ENCODE measurements around the gene ETV2.
A peak's percentile ranks its signal among the peaks of the same experiment; 100 is the strongest.

Gene ETV2

DNA sequence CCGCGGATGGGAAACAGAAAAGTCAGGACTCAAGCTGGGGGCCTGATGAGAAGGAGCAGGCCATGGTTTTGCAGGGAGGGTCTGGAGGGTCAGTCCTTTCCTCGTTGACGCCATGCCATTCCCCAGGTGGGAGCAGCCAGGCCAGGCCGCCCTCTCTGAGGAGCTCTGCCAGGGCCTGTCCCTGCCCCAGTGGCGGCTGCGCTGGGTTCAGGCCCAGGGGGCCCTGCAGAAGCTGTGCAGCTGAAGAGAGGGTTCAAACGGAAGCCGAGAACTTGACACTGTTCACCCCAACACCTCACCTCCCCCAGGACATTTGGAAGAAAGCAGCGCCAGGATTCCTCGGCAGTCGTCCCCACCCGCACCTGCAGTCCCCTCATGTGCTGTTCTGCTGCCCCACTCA, 18.8 kb upstream of the ETV2 start:
- H3K4me3 ChIP-seq (ENCODE audit: low read depth, low read length), result no peak overlapping the region
- TF ChIP-seq POLR2A (IDR thresholded peaks at IDR 0.05; ENCODE audit: extremely low read depth, insufficient read length) (no peak), MYC (IDR thresholded peaks at IDR 0.05; ENCODE audit: low read depth, low read length) (no peak)
- TF ChIP-seq, protein P1, sequence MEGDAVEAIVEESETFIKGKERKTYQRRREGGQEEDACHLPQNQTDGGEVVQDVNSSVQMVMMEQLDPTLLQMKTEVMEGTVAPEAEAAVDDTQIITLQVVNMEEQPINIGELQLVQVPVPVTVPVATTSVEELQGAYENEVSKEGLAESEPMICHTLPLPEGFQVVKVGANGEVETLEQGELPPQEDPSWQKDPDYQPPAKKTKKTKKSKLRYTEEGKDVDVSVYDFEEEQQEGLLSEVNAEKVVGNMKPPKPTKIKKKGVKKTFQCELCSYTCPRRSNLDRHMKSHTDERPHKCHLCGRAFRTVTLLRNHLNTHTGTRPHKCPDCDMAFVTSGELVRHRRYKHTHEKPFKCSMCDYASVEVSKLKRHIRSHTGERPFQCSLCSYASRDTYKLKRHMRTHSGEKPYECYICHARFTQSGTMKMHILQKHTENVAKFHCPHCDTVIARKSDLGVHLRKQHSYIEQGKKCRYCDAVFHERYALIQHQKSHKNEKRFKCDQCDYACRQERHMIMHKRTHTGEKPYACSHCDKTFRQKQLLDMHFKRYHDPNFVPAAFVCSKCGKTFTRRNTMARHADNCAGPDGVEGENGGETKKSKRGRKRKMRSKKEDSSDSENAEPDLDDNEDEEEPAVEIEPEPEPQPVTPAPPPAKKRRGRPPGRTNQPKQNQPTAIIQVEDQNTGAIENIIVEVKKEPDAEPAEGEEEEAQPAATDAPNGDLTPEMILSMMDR (IDR thresholded peaks at IDR 0.05; ENCODE audit: low read depth, low read length), result no peak
- TF ChIP-seq, protein P2, sequence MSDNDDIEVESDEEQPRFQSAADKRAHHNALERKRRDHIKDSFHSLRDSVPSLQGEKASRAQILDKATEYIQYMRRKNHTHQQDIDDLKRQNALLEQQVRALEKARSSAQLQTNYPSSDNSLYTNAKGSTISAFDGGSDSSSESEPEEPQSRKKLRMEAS (IDR thresholded peaks at IDR 0.05; ENCODE audit: low read depth, low read length), result no peak
- no peak for DNase-seq (ENCODE audit: low read depth)

DNA sequence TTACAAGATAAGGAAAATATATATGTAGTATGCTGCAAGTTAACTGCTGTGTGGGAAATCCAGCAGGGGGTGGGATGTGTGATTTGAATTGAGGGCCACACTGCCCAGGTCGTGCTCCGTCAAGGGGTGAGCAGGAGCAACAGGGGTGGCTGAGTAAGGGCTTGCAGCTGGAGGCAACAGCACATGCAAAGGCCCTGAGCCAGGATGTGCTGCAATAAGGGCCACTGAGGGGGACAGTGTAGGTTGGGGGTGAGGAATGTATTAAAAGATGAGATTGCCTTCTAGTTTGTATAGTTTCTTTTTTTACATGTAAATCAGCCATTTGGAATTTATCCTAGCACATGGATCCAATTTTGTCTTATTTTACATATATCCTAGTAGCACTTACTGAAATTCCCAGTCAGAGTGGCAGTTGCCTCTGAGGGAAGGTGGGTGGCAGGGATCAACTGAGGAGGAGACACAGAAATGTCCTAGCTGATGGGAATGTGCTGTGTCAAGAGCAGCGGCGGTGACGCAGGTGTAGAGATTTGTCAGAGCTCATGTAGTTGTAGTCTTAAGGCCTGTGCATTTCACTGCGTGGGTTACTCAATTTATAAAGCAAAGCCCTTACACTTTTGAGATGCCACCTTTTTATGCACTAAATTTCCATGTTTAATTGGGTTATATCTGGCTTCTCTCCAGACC, 18.1 kb upstream of the ETV2 start:
- TF ChIP-seq POLR2A (IDR thresholded peaks at IDR 0.05; ENCODE audit: extremely low read depth, insufficient read length), result no peak
- TF ChIP-seq, protein P1 (IDR thresholded peaks at IDR 0.05; ENCODE audit: low read depth, low read length), result no peak
- no peak for TF ChIP-seq MYC (IDR thresholded peaks at IDR 0.05; ENCODE audit: low read depth, low read length)
- TF ChIP-seq, protein P2 (IDR thresholded peaks at IDR 0.05; ENCODE audit: low read depth, low read length), result no peak
- no peak for DNase-seq (ENCODE audit: low read depth)
- no peak overlapping the region for H3K4me3 ChIP-seq (ENCODE audit: low read depth, low read length)

DNA sequence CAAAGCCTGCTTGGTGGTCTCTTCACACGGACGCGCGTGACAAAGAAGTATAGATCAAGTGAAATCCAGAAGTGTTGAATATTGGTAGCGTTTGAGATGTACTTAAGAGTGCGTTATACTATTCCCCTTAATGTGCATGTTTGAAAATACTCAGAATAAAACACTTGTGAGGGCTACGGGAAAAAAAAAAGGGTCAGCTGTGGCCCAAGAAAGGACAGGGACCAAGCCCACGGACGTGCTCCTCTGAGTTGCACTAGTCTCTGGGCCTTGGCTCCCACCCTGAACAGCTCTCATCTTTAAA, 13.3 kb upstream of the ETV2 start:
- no peak for DNase-seq (ENCODE audit: low read depth)
- TF ChIP-seq, protein P2 (IDR thresholded peaks at IDR 0.05; ENCODE audit: low read depth, low read length), result no peak
- TF ChIP-seq, protein P1 (IDR thresholded peaks at IDR 0.05; ENCODE audit: low read depth, low read length), result no peak
- TF ChIP-seq POLR2A (IDR thresholded peaks at IDR 0.05; ENCODE audit: extremely low read depth, insufficient read length) (no peak), MYC (IDR thresholded peaks at IDR 0.05; ENCODE audit: low read depth, low read length) (no peak)
- H3K4me3 ChIP-seq (ENCODE audit: low read depth, low read length), result peak overlapping the region; percentile 72

DNA sequence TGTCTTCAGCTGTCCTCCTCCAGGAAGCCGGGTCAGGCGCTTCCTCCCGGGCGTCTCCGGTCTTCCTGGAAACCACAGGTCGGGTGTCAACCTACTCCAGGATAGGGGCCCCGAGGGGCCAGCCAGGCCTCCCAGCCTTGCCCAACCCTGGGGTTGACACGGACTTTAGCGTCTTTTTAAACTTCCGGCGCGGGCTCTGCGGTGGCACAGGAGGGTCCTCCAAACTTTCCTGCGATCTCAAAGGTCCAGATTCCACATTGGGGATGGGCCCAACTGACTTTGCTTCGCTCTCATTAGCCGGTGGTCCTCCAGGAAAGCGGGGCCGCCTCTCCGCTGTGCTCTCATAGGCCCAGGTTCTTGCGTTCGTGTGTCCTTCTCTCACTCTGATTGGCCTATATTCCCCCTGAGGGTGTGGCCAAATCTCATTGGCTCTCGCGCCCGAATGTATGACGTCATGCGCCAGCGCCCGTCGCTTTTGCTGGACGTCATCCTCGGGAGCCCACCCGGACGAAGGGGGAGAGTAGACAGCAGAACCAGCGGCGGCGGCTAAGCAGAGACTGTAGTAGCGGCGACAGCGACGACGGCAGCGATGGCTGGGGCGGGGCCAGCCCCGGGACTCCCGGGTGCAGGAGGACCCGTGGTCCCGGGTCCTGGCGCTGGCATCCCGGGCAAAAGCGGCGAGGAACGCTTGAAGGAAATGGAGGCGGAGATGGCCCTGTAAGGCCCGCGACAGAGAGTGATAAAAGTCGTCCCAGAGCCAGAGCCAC, 12.8 kb upstream of the ETV2 start, which contains the start of gene RBM42:
Gene RBM42 (plus strand): TSS at position 472 of the 767 bp plus-strand sequence. CDS start 118 bp downstream, at position 590.
- peak; percentile 38 for TF ChIP-seq POLR2A (IDR thresholded peaks at IDR 0.05; ENCODE audit: extremely low read depth, insufficient read length)
- TF ChIP-seq, protein P2 (IDR thresholded peaks at IDR 0.05; ENCODE audit: low read depth, low read length), result peak; percentile 8; the same call in 1 of the 2 replicates
- TF ChIP-seq, protein P1 (IDR thresholded peaks at IDR 0.05; ENCODE audit: low read depth, low read length), result no peak
- no peak for TF ChIP-seq MYC (IDR thresholded peaks at IDR 0.05; ENCODE audit: low read depth, low read length)
- H3K4me3 ChIP-seq (ENCODE audit: low read depth, low read length), result peak within 1 kb of the TSS; percentile 82
- DNase-seq (ENCODE audit: low read depth), result peak; percentile 97

DNA sequence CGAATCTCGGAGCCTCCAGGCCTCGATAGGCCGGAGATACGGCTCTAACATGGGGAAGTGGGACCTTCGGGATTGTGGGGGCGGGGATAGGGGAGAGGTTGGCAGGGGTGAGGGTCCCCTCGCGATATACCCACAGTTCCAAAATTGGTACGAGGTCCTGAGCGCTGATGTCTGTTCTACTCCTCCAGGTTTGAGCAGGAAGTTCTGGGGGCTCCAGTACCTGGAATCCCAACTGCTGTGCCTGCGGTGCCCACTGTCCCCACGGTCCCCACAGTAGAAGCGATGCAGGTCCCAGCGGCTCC, 12.3 kb upstream of the ETV2 start:
- DNase-seq (ENCODE audit: low read depth), result no peak
- TF ChIP-seq MYC (IDR thresholded peaks at IDR 0.05; ENCODE audit: low read depth, low read length), result no peak
- no peak for TF ChIP-seq POLR2A (IDR thresholded peaks at IDR 0.05; ENCODE audit: extremely low read depth, insufficient read length)
- TF ChIP-seq, protein P1 (IDR thresholded peaks at IDR 0.05; ENCODE audit: low read depth, low read length), result no peak
- TF ChIP-seq, protein P2 (IDR thresholded peaks at IDR 0.05; ENCODE audit: low read depth, low read length), result no peak
- H3K4me3 ChIP-seq (ENCODE audit: low read depth, low read length), result peak overlapping the region; percentile 82

All from NB4 (cell line).